ENCODE results near the gene ST3GAL4. TPM values are rescaled to one million over a fixed set of nuclear protein-coding genes. Genes with fewer than 3 reads are reported as not detected.

The ST3GAL4 gene
- total RNA-seq, 1 donor from 2014 or later, result 46.4 TPM

- DNase-seq (ENCODE audit: low spot score), result no peak
Measured at GRCh38 chr11:126422446-126422845, 67.0 kb downstream of the ST3GAL4 start.

- no peak for DNase-seq (ENCODE audit: low spot score)
Measured at GRCh38 chr11:126423154-126423553, 67.7 kb downstream of the ST3GAL4 start.

- no peak for DNase-seq (ENCODE audit: low spot score)
Measured at GRCh38 chr11:126423743-126424142, 68.3 kb downstream of the ST3GAL4 start.

- DNase-seq (ENCODE audit: low spot score), result no peak
Measured at GRCh38 chr11:126424471-126425039, 69.1 kb downstream of the ST3GAL4 start.

- DNase-seq (ENCODE audit: low spot score), result no peak
Measured at GRCh38 chr11:126426106-126426505, 70.6 kb downstream of the ST3GAL4 start.

- DNase-seq (ENCODE audit: low spot score), result no peak
Measured at GRCh38 chr11:126426820-126427749, 71.6 kb downstream of the ST3GAL4 start.

- DNase-seq (ENCODE audit: low spot score), result no peak
Measured at GRCh38 chr11:126430581-126431335, 75.3 kb downstream of the ST3GAL4 start.

- peak; percentile 78 for DNase-seq (ENCODE audit: low spot score)
Measured at GRCh38 chr11:126431401-126432064, 76.0 kb downstream of the ST3GAL4 start.

GRCh38 chr11:126432065-126432461 lies 76.6 kb downstream of the ST3GAL4 start:
- DNase-seq (ENCODE audit: low spot score), result no peak

- no peak for DNase-seq (ENCODE audit: low spot score)
Measured at GRCh38 chr11:126432525-126432924, 77.0 kb downstream of the ST3GAL4 start.

- DNase-seq (ENCODE audit: low spot score), result no peak
Measured at GRCh38 chr11:126433244-126433846, 77.9 kb downstream of the ST3GAL4 start.

GRCh38 chr11:126433989-126434949 lies 78.8 kb downstream of the ST3GAL4 start:
- no peak for DNase-seq (ENCODE audit: low spot score)

GRCh38 chr11:126434950-126435335 lies 79.5 kb downstream of the ST3GAL4 start:
- DNase-seq (ENCODE audit: low spot score), result no peak

- no peak for DNase-seq (ENCODE audit: low spot score)
Measured at GRCh38 chr11:126436209-126436755, 80.8 kb downstream of the ST3GAL4 start.

GRCh38 chr11:126437731-126438130 lies 82.2 kb downstream of the ST3GAL4 start:
- no peak for DNase-seq (ENCODE audit: low spot score)

GRCh38 chr11:126438272-126438671 lies 82.8 kb downstream of the ST3GAL4 start:
- no peak for DNase-seq (ENCODE audit: low spot score)

GRCh38 chr11:126438691-126439090 lies 83.2 kb downstream of the ST3GAL4 start:
- no peak for DNase-seq (ENCODE audit: low spot score)

GRCh38 chr11:126440276-126440675 lies 84.8 kb downstream of the ST3GAL4 start:
- DNase-seq (ENCODE audit: low spot score), result no peak

- peak; percentile 79 for DNase-seq (ENCODE audit: low spot score)
Measured at GRCh38 chr11:126440792-126441514, 85.5 kb downstream of the ST3GAL4 start.
